DMS53 treated with DMSO at 0.1 percent for 48 hours (cell line): ENCODE data around the gene KCNMB3.
"Not testable (repeated sequence)": the region's sequence is repeated elsewhere in the genome, so short reads cannot be mapped to it uniquely, and the experiment has no call there.

ENCODE experiments used
- DNase-seq: peaks from one replicate; lab custom pipeline; 2025; ENCODE audit not compliant: unreplicated experiment; lab: John Stamatoyannopoulos, UW

The KCNMB3 gene

GRCh38 chr3:179265092-179265491 is 14.2 kb upstream of the KCNMB3 start:
- no peak for DNase-seq

GRCh38 chr3:179264449-179264848 is 13.5 kb upstream of the KCNMB3 start:
- no peak for DNase-seq

GRCh38 chr3:179263134-179263533 is 12.2 kb upstream of the KCNMB3 start:
- DNase-seq = no peak

GRCh38 chr3:179260949-179261765 is 10.2 kb upstream of the KCNMB3 start:
- peak; percentile 22 for DNase-seq

GRCh38 chr3:179259959-179260756 is 9.2 kb upstream of the KCNMB3 start:
- DNase-seq = not testable (repeated sequence)

GRCh38 chr3:179258820-179259219 is 7.9 kb upstream of the KCNMB3 start:
- DNase-seq = no peak

- not testable (repeated sequence) for DNase-seq
Measured at GRCh38 chr3:179257742-179258141, 6.8 kb upstream of the KCNMB3 start.

GRCh38 chr3:179256813-179257212 is 5.9 kb upstream of the KCNMB3 start:
- no peak for DNase-seq

GRCh38 chr3:179247289-179248015 is 3.5 kb downstream of the KCNMB3 start:
- no peak for DNase-seq

GRCh38 chr3:179244878-179245277 is 6.0 kb downstream of the KCNMB3 start:
- no peak for DNase-seq

GRCh38 chr3:179242859-179243258 is 8.1 kb downstream of the KCNMB3 start:
- DNase-seq = not testable (repeated sequence)

GRCh38 chr3:179240299-179240698 is 10.6 kb downstream of the KCNMB3 start:
- DNase-seq = not testable (repeated sequence)

GRCh38 chr3:179236669-179237301 is 14.1 kb downstream of the KCNMB3 start:
- DNase-seq = no peak

GRCh38 chr3:179234199-179234598 is 16.7 kb downstream of the KCNMB3 start:
- DNase-seq = no peak

GRCh38 chr3:179233043-179233442 is 17.9 kb downstream of the KCNMB3 start:
- no peak for DNase-seq

- DNase-seq = no peak
Measured at GRCh38 chr3:179229177-179229576, 21.7 kb downstream of the KCNMB3 start.

- peak; percentile 20 for DNase-seq
Measured at GRCh38 chr3:179227349-179227748, 23.6 kb downstream of the KCNMB3 start.

GRCh38 chr3:179224584-179224983 is 26.3 kb downstream of the KCNMB3 start:
- DNase-seq = no peak

GRCh38 chr3:179223548-179223947 is 27.4 kb downstream of the KCNMB3 start:
- no peak for DNase-seq

- DNase-seq = not testable (repeated sequence)
Measured at GRCh38 chr3:179218213-179218612, 32.7 kb downstream of the KCNMB3 start.

GRCh38 chr3:179215550-179215949 is 35.4 kb downstream of the KCNMB3 start:
- DNase-seq = not testable (repeated sequence)
